Kidney epithelial cell (primary cell): Measurements from ENCODE around the gene ASIC2. TPM values are rescaled to one million over a fixed set of nuclear protein-coding genes. Genes with fewer than 3 reads are reported as not detected.

Source experiments
- DNase-seq: peaks from one replicate; pipeline ENCODE4 v3.0.0-alpha.2; 2010; ENCODE audit warnings: low read depth
- H3K27me3 ChIP-seq: 2 replicates; pipeline ENCODE4 v1.6.0; 2011; ENCODE audit warnings: low read length; ENCODE audit not compliant: control insufficient read depth, insufficient read depth
- H3K36me3 ChIP-seq: 2 replicates; pipeline ENCODE4 v1.5.1; 2011; ENCODE audit warnings: low read length; ENCODE audit not compliant: control insufficient read depth, insufficient read depth
- H3K4me3 ChIP-seq: 2 replicates; pipeline ENCODE4 v1.5.1; 2011; ENCODE audit warnings: low read depth, mild to moderate bottlenecking, control low read depth, low read length
- CTCF ChIP-seq: IDR thresholded peaks from 2 replicates; pipeline ENCODE4 v1.5.1; 2011; ENCODE audit warnings: mild to moderate bottlenecking, moderate library complexity, low read length, control low read depth, inconsistent platforms; ENCODE audit not compliant: insufficient read depth, poor library complexity, severe bottlenecking
- total RNA-seq: library from RNA; depleted of rRNA; stranded (reverse); fragments of >200 nt; gene quantifications from 2 replicates; pipeline ENCODE4 v1.2.3, GENCODE V29; 2015

Gene ASIC2
- total RNA-seq, 1 donor from 2014 or later, result 0.25 TPM

GRCh38 chr17:33082529-33083173 is 210.4 kb downstream of the ASIC2 start:
- TF ChIP-seq CTCF, result no peak
- DNase-seq, result no peak
- Histone ChIP-seq H3K27me3 (no peaks in the 10 kb centered on the region), H3K36me3 (no peaks in the 10 kb centered on the region), H3K4me3 (no peak overlapping the region)

- Histone ChIP-seq H3K36me3 (no peaks in the 10 kb centered on the region), H3K27me3 (peaks cover 2% of the 10 kb centered on the region), H3K4me3 (no peak overlapping the region)
- no peak for DNase-seq
- no peak for TF ChIP-seq CTCF
Measured at GRCh38 chr17:33080091-33080490, 213.0 kb downstream of the ASIC2 start.

- no peak for TF ChIP-seq CTCF
- no peak overlapping the region for H3K4me3 ChIP-seq
- H3K27me3 ChIP-seq, result peaks cover 2% of the 10 kb centered on the region
Measured at GRCh38 chr17:33079201-33079600, 213.9 kb downstream of the ASIC2 start.

GRCh38 chr17:33076979-33077378 is 216.1 kb downstream of the ASIC2 start:
- TF ChIP-seq CTCF, result no peak
- Histone ChIP-seq H3K27me3 (peaks cover 2% of the 10 kb centered on the region), H3K36me3 (no peaks in the 10 kb centered on the region), H3K4me3 (no peak overlapping the region)
- DNase-seq, result no peak

More at GRCh38 chr17:33079201-33079600, 213.9 kb downstream of the ASIC2 start:
- H3K36me3 ChIP-seq, result no peaks in the 10 kb centered on the region
- no peak for DNase-seq

- DNase-seq, result no peak
- no peaks in the 10 kb centered on the region for H3K36me3 ChIP-seq
- H3K4me3 ChIP-seq, result no peak overlapping the region
- no peak for TF ChIP-seq CTCF
- H3K27me3 ChIP-seq, result peaks cover 2% of the 10 kb centered on the region
Measured at GRCh38 chr17:33073416-33073815, 219.7 kb downstream of the ASIC2 start.

GRCh38 chr17:33072421-33073161 is 220.5 kb downstream of the ASIC2 start:
- peak; percentile 19 for DNase-seq
- H3K27me3 ChIP-seq, result peaks cover 2% of the 10 kb centered on the region
- H3K36me3 ChIP-seq, result no peaks in the 10 kb centered on the region
- no peak overlapping the region for H3K4me3 ChIP-seq
- TF ChIP-seq CTCF, result no peak
